NCI-H446 (cell line): ENCODE data around the gene RALGPS1.

ENCODE experiments used
- DNase-seq, 2 experiments: peaks; one replicate each; lab custom pipeline; 2025; lab: John Stamatoyannopoulos, UW

The RALGPS1 gene

DNA sequence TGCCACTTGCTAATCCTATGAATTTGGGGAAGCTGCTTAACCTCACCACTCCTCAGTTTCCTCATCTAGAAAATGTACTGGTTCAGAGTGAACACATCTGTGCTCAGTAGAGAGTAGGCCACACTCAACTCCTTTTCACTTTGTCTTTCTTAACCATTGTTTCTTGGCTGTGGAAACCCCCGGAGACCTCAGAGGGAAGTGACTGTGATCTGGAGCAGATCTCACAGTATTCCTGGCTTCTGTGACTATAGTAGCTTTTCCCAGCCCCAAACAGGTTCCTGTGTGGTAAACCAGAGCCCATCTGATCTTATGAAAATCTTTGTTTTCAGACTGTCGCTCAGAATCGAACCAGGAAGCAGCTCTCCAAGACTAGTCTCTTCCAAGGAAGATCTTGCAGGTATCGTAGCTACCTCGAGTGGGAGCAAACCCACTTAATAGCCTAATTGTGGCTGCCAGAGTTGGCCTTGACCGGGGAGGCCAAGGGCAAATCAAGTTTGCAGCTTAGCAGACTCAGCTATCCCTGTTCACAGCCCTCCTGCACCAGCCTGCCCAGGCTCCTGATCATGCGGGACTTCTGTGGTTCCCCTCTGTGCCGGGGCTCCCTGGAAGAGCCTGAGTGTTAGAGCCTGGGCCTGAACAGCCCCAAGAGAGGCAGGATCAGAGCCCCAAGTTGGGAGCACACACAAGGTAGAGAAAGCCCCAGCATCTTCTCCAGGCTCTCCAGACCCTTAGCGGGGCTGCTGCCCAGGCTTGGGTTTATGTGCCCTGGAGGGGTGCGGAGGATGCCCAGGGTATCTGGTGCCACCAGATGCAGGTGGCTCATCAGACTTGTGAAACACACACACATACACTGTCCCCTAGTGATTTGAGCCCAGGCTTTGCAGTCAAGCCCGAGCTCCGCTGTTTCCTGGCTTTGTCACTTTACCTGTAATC, 260.1 kb downstream of the RALGPS1 start:
- DNase-seq = no peak

- DNase-seq = no peak
These were observed 260.7 kb downstream of the RALGPS1 start for GRCh38 chr9:127175319-127175715.

GRCh38 chr9:127175764-127176163, 261.2 kb downstream of the RALGPS1 start:
- no peak for DNase-seq

DNA sequence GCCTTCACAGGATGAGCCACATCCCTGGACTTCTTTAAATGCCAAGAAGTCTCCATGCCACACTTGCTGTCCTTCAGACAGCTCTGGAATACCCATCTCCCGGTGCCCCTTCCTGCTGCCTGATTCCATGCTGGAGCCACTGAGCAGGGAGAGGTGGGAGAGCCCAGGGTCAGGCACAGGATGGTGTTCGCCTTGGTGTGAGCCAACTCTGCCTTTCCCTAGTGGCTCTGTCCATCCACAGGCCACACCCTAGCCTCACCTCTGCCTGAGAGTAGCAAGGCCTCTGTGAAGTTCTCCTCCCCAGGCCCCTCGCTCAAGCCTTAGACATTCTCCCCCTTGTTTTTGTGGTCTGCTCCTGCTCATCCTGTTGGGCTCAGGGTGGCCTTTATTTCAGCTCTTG, 262.0 kb downstream of the RALGPS1 start:
- no peak for DNase-seq

DNA sequence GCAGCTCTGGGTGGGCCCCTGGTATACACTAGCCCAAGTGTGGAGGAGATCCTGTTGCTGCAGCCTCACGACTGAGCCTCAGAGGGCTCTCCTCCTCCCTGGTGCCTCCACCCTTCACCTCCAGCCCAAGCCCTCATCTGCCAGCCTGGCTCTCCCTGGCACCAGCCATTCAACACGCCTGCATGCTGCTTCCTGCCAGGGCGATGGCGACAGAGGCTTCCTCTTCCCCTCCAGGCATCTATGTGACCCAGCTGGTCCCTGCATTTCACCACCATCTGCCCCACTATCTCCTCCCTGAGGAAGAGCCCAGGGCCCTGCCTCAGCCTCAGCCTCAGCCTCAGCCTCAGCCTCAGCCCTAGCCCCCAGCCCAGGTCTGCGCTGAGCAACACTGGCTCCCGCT, 262.6 kb downstream of the RALGPS1 start:
- peak in 1 of 2 experiments; percentile 32 for DNase-seq

DNA sequence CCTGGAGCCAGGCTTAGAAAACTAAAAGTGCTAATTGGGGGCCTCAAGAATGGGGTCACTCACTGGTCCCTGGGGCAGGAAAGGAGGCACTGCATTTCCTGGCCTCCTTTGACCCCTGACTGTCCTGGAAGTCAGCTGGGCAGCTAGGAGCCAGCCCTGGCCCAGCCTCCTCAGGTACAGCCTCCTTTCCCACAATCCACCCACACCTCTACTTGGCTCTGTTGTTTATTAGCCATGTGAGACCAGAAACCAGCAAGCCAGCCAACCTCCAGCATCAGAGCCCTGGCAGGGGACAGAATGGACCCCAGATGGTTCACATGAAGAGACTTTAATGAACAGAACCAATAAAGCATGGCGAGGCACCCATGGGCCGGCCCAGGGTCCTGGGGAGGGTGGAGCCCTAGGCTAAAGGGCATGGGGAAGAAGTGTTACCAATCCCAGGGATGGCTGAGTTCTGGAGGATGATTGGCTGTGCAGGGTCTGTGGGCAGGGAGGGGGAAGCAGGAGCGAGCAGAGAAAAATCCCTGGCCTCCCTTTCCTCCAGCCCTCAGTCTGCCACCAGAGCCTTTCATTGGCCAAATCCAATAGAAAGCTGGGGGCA, 263.2 kb downstream of the RALGPS1 start:
- DNase-seq = no peak

GRCh38 chr9:127178686-127179632, 264.4 kb downstream of the RALGPS1 start:
- DNase-seq = no peak

DNA sequence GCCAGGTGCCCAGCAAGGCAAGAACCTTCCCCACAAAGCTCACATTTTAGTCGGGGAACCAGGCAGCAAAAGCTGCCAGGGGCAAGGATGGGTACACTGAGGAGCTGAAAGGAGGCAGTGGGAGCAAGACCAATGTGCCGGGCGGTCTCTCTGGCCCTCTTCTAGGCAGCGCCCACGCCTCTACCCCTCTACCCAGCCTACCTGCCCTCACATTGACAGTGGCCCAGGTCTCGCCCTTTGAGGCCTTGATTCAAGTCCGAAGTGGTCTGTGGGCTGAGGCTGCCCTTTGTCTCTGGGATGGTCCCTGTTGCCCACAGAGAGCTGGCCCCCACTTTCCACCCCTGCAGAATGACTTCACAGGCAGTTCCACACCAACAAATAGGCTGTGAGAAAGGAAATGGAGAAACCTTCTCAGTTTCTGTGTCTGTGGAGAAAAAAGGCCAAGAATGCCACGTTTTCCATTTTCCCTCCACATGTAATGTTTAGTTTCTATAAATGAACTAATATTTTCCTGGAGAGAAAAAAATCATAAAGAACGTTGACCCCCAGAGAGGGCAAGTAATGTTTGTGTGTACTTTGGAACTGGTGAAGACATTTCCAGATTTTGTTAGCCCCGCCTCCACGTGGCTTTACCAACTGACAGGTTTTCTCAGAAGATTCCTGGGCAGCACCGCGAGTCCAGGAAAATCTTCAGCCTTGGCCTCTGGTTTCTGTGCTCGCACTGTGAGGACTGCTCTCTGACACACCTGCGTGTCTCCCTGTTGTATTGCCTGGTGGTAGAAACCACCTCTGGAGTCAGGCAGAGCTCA, 265.3 kb downstream of the RALGPS1 start:
- no peak for DNase-seq

- no peak for DNase-seq
These were observed 266.1 kb downstream of the RALGPS1 start for GRCh38 chr9:127180457-127181314.

DNA sequence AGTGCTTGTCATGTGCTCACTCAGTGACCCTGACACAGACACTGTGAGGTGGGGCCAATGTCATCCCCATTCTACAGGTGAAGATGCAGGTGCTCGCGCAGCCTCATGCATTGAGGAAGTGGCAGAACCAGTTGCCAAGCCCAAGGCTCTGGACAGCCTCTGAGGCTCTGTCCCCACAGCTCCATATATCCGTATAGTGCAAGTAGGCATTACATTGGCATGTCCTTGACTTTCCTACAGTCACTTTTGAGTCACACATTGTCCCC, 266.7 kb downstream of the RALGPS1 start:
- DNase-seq = no peak

GRCh38 chr9:127181595-127182190, 267.1 kb downstream of the RALGPS1 start:
- no peak for DNase-seq

GRCh38 chr9:127182901-127183746, 268.5 kb downstream of the RALGPS1 start:
- no peak for DNase-seq

DNA sequence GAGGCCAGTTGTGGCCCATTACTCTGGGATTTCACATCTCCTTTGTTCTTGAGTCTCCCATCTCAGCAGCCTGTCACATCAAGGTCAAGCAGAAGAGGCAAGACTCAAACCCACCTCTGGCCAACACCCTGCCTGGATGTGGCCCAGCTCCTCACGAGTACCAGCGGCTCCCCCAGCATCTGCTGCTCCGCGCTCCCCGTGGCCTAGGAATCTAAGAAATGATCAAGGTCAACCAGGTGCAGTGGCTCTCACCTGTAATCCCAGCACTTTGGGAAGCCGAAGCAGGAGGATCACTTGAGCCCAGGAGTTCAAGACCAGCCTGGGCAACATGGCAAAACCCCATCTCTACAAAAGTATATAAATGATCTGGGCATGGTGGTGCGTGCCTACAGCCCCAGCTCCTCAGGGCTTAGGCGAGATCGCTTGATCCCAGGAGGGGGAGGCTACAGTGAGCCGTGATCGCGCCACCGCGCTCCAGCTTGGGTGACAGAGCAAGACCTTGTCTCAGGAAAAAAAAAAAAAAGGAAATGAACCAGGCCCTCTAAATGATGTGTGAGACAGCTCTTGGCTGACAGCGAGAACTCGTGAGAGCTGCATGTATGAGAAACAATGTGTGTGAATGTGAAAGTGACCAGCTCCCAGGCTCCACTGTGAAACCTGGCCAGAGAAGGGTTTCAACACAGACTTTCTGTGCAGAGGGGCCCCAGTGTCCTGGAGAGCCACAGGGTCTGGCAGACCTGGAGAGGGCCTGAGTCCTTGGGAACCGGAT, 269.4 kb downstream of the RALGPS1 start:
- DNase-seq = no peak

GRCh38 chr9:127184641-127185040, 270.1 kb downstream of the RALGPS1 start:
- DNase-seq = no peak

GRCh38 chr9:127185181-127185580, 270.6 kb downstream of the RALGPS1 start:
- no peak for DNase-seq

DNA sequence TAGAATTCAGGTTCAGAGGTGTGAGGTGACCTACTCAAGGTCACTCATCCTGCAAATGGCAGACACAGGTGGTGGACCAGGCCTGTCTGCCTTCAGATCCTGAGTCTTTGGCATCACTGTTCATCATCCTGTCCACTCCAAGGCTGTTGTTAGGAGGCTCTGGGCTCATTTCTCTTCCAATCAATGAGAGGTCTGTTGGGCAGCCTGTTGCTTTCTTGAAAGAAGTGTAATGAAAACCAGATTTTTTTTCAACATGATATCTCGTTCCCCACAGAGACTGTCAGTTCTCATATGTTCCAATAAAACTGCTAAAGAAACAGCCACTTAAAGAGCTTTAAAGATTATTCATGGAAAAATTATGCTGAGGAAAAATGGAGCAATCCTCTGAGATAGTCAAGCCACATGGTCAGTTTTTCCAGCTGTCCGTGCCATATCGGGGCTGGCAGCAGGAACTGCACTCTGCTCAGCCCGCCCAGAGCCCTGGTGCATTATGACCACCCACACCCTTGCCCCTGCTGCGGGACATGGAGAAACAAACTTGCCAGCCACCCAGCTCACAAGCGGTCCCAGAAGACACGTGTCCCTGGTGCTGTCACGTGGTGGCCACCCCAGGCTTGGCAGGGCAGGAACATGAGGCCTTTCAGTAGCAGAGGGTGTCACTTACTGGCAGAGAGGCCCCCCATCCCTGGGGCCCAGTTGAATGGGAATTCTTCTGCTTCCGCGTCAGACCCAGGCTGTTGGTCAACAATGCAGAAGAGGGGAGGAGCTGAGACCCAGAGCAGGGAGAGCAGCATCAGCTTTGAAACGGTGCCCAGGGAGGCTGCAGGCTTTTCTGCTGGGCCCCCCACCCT, 271.6 kb downstream of the RALGPS1 start:
- no peak for DNase-seq

DNA sequence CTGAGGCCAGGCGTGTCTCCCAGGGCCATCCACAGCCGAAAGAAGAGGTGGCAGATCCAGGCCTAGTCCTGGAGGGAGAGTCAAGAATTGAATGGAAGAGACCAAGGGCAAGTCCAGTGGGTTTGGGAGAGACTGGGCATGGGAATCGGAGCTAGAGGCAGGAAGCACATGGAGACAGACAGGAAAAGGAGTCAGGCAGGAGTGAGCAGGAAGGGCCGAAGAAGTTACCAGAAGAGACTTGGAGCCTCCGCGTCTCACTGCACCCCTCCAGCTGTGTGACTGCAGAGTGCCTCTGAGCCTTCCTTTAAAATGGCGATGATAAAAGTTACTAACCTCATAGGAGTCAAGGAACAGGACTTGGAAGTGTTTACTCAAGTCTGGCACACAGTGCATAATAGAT, 272.2 kb downstream of the RALGPS1 start:
- no peak for DNase-seq
